Lung (tissue), 12 donors: ENCODE results near the gene FAIM2. TPM values are rescaled to one million over a fixed set of nuclear protein-coding genes. Genes with fewer than 3 reads are reported as not detected.

Source experiments
- ATAC-seq: fragments of 200-7000 bp; cut with Tn5 transposase; one replicate; pipeline ENCODE4 v1.9.1; 2020; ENCODE audit warnings: moderate number of reproducible peaks; ENCODE audit not compliant: insufficient read depth, low FRiP score
- DNase-seq, 3 donors: peaks; one replicate each; pipeline ENCODE4 v3.0.0-alpha.2; 2013 to 2017
- H3K27ac ChIP-seq, 2 donors: one replicate each; pipeline ENCODE4 v1.5.1; 2013; ENCODE audit warnings: mild to moderate bottlenecking in 2 of 2, moderate library complexity in 2 of 2, control low read depth in 1 of 2, inconsistent platforms in 1 of 2, low read depth in 1 of 2, low read length in 1 of 2
- H3K27me3 ChIP-seq, 3 donors: one replicate each; pipeline ENCODE4 v1.5.1; 2013; ENCODE audit warnings: low read length in 2 of 3; ENCODE audit not compliant: control insufficient read depth in 3 of 3, insufficient read depth in 3 of 3
- H3K36me3 ChIP-seq, 4 donors: one replicate each; pipeline ENCODE4 v1.5.1; 2013; ENCODE audit warnings: low read length in 4 of 4, mild to moderate bottlenecking in 1 of 4, moderate library complexity in 1 of 4; ENCODE audit not compliant: control insufficient read depth in 4 of 4, insufficient read depth in 4 of 4
- H3K4me1 ChIP-seq, 5 donors: one replicate each; pipeline ENCODE4 v1.5.1; 2013; ENCODE audit warnings: low read length in 5 of 5, mild to moderate bottlenecking in 2 of 5, moderate library complexity in 1 of 5; ENCODE audit not compliant: control insufficient read depth in 5 of 5, insufficient read depth in 5 of 5
- H3K4me3 ChIP-seq: one replicate; pipeline ENCODE4 v1.5.1; 2013; ENCODE audit warnings: mild to moderate bottlenecking, control low read depth, moderate library complexity
- H3K9ac ChIP-seq, 2 donors: one replicate each; pipeline ENCODE4 v1.5.1; 2013; ENCODE audit warnings: low read length in 2 of 2, control low read depth in 1 of 2; ENCODE audit not compliant: insufficient read depth in 1 of 2
- H3K9me3 ChIP-seq, 4 donors: one replicate each; pipeline ENCODE4 v1.5.1; 2013; ENCODE audit warnings: low read length in 3 of 4, mild to moderate bottlenecking in 1 of 4, moderate library complexity in 1 of 4; ENCODE audit not compliant: control insufficient read depth in 4 of 4, insufficient read depth in 3 of 4
- WGBS, 2 donors: extraction: QIAGEN DNeasy Blood & Tissue Kit; methylation state at CpG; one replicate each; pipeline ENCODE4 v1.1.7; 2013; 5-methylcytosine and 5-hydroxymethylcytosine counted together
- polyA plus RNA-seq, 2 donors: library from polyadenylated mRNA; stranded (reverse); fragments of 200-250 nt; gene quantifications; one replicate each; pipeline ENCODE4 v1.2.1, GENCODE V29; 2013
- total RNA-seq, 2 donors: library from RNA; depleted of rRNA in 1 of 2; stranded (reverse); fragments of >200 nt in 1 of 2; gene quantifications; one replicate each; pipeline ENCODE4 v1.2.1, GENCODE V29; 2014 to 2021
- TF ChIP-seq, protein P1 (sequence below): IDR thresholded peaks from 2 replicates; pipeline ENCODE4 v1.5.1; 2012; ENCODE audit warnings: mild to moderate bottlenecking; ENCODE audit errors: control extremely low read depth, extremely low read depth
- donor health status: control.
- donor health status: control.
- donor health status: Bipolar disorder and iron deficiency.
- donor health status: healthy.
- donor health status: DM: yes; HTN: yes; CAD: no.

Gene FAIM2
- total and polyA plus RNA-seq, 4 donors: 0.46 to 1.4 (median 0.55) TPM

DNA sequence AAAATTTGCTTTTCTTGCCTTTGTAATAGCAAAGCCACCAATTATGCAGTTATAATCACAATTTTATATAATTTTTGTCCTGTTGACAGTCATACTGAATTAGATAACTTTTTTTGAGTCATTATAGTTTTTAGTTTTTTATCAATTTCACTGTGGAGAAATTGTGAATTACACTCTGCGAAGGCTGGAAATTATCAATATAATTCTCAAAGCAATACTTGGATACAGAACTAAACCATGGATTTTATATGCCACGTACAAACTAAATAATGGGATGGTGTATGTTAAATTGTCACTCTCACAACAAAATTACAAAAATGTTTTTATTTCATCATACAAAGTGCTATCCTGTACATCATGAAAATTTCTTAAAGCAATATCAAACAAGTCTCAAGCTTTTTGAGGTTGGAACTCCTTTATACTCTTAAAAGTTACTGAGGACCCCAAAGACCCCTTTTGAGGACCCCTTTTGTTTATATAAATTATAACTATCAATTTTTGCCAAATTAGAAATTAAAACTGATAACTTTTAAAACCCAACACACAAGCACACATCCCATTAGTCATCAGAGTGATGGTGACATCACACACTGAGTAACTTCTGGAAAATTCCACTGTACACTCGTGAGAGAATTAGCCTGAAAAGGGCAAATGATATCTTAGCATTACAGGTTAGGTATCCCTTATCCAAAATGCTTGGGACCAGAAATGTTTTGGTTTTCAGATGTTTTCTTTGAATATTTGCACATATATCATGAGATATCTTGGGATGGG, 27.0 kb upstream of the FAIM2 start:
- no peaks in the 10 kb centered on the region for H3K27me3 ChIP-seq

DNA sequence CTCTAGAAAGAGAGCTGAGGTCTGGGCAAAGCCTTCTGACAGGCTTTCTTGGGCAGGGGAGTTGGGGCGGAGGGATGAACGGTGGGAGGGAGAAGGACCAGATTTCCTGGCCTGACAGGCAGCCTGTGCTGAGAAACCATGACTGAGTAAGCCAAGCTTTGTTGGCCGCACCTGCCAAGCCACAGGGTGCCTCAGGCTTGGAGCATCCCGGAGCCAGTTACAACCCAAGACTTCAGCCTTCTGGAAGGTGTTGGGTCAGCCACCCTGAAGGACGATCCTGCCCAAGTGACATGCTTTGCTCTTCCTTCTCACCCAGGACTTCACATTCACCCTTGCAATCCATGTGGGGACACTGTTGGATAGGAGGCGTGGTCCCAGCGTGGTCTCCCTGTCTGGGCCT, 25.9 kb upstream of the FAIM2 start:
- DNase-seq (no peak), ATAC-seq (no peak)
- TF ChIP-seq, protein P1, sequence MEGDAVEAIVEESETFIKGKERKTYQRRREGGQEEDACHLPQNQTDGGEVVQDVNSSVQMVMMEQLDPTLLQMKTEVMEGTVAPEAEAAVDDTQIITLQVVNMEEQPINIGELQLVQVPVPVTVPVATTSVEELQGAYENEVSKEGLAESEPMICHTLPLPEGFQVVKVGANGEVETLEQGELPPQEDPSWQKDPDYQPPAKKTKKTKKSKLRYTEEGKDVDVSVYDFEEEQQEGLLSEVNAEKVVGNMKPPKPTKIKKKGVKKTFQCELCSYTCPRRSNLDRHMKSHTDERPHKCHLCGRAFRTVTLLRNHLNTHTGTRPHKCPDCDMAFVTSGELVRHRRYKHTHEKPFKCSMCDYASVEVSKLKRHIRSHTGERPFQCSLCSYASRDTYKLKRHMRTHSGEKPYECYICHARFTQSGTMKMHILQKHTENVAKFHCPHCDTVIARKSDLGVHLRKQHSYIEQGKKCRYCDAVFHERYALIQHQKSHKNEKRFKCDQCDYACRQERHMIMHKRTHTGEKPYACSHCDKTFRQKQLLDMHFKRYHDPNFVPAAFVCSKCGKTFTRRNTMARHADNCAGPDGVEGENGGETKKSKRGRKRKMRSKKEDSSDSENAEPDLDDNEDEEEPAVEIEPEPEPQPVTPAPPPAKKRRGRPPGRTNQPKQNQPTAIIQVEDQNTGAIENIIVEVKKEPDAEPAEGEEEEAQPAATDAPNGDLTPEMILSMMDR: no peak
- no peak overlapping the region for H3K27ac ChIP-seq
- H3K9me3 ChIP-seq: no peaks in the 10 kb centered on the region
- H3K27me3 ChIP-seq: no peaks in the 10 kb centered on the region
- no peak overlapping the region for H3K4me3 ChIP-seq
- H3K9ac ChIP-seq: no peak overlapping the region
- no peaks in the 10 kb centered on the region for H3K36me3 ChIP-seq
- 82 to 88% methylated on average over 7 of the region's 7 CpGs for WGBS, 2 donors
- no peaks in the 10 kb centered on the region for H3K4me1 ChIP-seq

More for the DNA sequence above, 27.0 kb upstream of the FAIM2 start:
- 70 to 80% methylated on average over 3 of the region's 3 CpGs for WGBS, 2 donors
- TF ChIP-seq, protein P1: no peak
- Histone ChIP-seq H3K4me3 (no peak overlapping the region), H3K9ac (no peak overlapping the region), H3K27ac (no peak overlapping the region), H3K36me3 (no peaks in the 10 kb centered on the region), H3K9me3 (no peaks in the 10 kb centered on the region), H3K4me1 (no peaks in the 10 kb centered on the region)
- ATAC-seq (no peak), DNase-seq (no peak)

DNA sequence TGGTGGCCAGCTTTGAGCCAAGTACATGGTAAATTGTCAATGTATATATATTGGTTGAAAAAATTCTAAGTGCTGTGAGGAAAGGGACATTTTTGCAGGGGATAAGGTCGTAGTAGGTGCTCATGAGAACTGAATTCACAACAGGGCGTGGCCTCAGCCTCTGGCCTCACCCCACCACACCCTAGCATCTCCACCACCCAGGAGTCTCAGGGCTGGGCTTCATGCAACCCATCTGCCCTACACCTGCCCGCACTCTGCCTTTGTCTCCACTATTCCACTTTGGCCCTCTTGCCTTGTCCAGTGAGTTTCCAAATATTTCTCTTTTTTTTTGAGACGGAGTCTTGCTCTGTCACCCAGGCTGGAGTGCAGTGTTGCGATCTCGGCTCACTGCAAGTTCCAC, 24.8 kb upstream of the FAIM2 start:
- no peak overlapping the region for H3K9ac ChIP-seq
- no peaks in the 10 kb centered on the region for H3K36me3 ChIP-seq
- 88 to 92% methylated on average over 6 of the region's 6 CpGs for WGBS, 2 donors
- DNase-seq: no peak
- no peak overlapping the region for H3K27ac ChIP-seq
- no peaks in the 10 kb centered on the region for H3K9me3 ChIP-seq
- ATAC-seq: no peak
- TF ChIP-seq, protein P1: no peak
- no peaks in the 10 kb centered on the region for H3K27me3 ChIP-seq
- no peaks in the 10 kb centered on the region for H3K4me1 ChIP-seq
- H3K4me3 ChIP-seq: no peak overlapping the region
